Neural cell (in vitro differentiated cells): Measurements from ENCODE around the gene TMCC2.

Experiments used
- EZH2 ChIP-seq: fragments of 200-600, 300-800 bp; shearing (Covaris generic), sonication (generic); IDR thresholded peaks from 2 replicates; pipeline ENCODE4 v1.6.1; 2014; ENCODE audit warnings: antibody characterized with exemption, low read length, borderline replicate concordance, mild to moderate bottlenecking; ENCODE audit not compliant: insufficient read depth, poor library complexity, severe bottlenecking
- POLR2AphosphoS5 ChIP-seq: IDR thresholded peaks from 2 replicates; pipeline ENCODE4 v1.6.1; 2012
- TF ChIP-seq, protein P1 (sequence below): fragments of 450-650 bp; IDR thresholded peaks from 2 replicates; pipeline ENCODE4 v1.5.1; 2014; ENCODE audit warnings: antibody characterized with exemption, mild to moderate bottlenecking, moderate library complexity; ENCODE audit not compliant: poor library complexity, severe bottlenecking

DNA sequence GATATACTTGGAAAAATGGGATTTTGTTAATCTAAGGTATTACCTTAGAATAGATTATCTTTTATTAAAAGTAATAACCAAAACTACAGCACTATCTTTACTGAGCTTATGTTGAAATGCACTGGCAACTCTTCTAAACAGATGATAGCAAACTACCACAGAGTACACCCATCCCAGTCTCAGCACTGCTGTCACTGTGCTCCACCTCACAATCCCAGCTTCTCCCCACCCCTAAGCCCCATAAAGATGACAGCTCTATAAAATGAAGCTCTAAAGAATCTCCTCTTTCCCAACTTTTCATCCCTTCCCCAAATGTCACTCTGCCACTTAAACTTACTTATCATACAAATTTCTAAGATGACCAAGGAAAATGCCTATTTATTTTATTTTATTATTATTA is 22.7 kb upstream of the TMCC2 start:
- TF ChIP-seq, protein P1, sequence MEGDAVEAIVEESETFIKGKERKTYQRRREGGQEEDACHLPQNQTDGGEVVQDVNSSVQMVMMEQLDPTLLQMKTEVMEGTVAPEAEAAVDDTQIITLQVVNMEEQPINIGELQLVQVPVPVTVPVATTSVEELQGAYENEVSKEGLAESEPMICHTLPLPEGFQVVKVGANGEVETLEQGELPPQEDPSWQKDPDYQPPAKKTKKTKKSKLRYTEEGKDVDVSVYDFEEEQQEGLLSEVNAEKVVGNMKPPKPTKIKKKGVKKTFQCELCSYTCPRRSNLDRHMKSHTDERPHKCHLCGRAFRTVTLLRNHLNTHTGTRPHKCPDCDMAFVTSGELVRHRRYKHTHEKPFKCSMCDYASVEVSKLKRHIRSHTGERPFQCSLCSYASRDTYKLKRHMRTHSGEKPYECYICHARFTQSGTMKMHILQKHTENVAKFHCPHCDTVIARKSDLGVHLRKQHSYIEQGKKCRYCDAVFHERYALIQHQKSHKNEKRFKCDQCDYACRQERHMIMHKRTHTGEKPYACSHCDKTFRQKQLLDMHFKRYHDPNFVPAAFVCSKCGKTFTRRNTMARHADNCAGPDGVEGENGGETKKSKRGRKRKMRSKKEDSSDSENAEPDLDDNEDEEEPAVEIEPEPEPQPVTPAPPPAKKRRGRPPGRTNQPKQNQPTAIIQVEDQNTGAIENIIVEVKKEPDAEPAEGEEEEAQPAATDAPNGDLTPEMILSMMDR = no peak
- TF ChIP-seq POLR2AphosphoS5 (no peak), EZH2 (no peak)
